Measurements from ENCODE around the gene XYLT1. TPM values are rescaled to one million over a fixed set of nuclear protein-coding genes. Genes with fewer than 3 reads are reported as not detected.

The XYLT1 gene
- total RNA-seq, 1 donor from 2014 or later = 27.3 TPM

GRCh38 chr16:17259751-17260270 is 210.9 kb downstream of the XYLT1 start:
- no peaks in the 10 kb centered on the region for H3K27me3 ChIP-seq
- no peak for DNase-seq (ENCODE audit: extremely low spot score in 2 of 2)
- no peaks in the 10 kb centered on the region for H3K36me3 ChIP-seq
- intact Hi-C loops (cut with DNase I) = no loop called here
- H3K9me3 ChIP-seq = no peaks in the 10 kb centered on the region
- no peak for TF ChIP-seq CTCF (IDR thresholded peaks at IDR 0.05)
- no peak for TF ChIP-seq POLR2AphosphoS5 (IDR thresholded peaks at IDR 0.05; ENCODE audit: insufficient read depth in 1 of 2, low read depth in 1 of 2)
- no peak for TF ChIP-seq POLR2A (IDR thresholded peaks at IDR 0.05)
- no peak overlapping the region for H3K4me3 ChIP-seq
- peaks cover 11% of the 10 kb centered on the region for H3K4me1 ChIP-seq
- no peak overlapping the region for H3K27ac ChIP-seq

- DNase-seq (ENCODE audit: extremely low spot score in 2 of 2) = no peak
- Histone ChIP-seq H3K27ac (no peak overlapping the region), H3K36me3 (no peaks in the 10 kb centered on the region), H3K27me3 (no peaks in the 10 kb centered on the region), H3K4me1 (peaks cover 11% of the 10 kb centered on the region), H3K4me3 (no peak overlapping the region), H3K9me3 (no peaks in the 10 kb centered on the region)
- intact Hi-C loops (cut with DNase I) = no loop called here
- TF ChIP-seq POLR2A (IDR thresholded peaks at IDR 0.05) = no peak
- TF ChIP-seq POLR2AphosphoS5 (IDR thresholded peaks at IDR 0.05; ENCODE audit: insufficient read depth in 1 of 2, low read depth in 1 of 2) = no peak
- TF ChIP-seq CTCF (IDR thresholded peaks at IDR 0.05) = no peak
These were observed 211.7 kb downstream of the XYLT1 start for GRCh38 chr16:17258848-17259713.

- DNase-seq (ENCODE audit: extremely low spot score in 2 of 2) = no peak
- Histone ChIP-seq H3K4me3 (no peak overlapping the region), H3K4me1 (peaks cover 7% of the 10 kb centered on the region), H3K9me3 (no peaks in the 10 kb centered on the region), H3K36me3 (no peaks in the 10 kb centered on the region), H3K27me3 (no peaks in the 10 kb centered on the region), H3K27ac (no peak overlapping the region)
- intact Hi-C loops (cut with DNase I) = no loop called here
- TF ChIP-seq POLR2A (IDR thresholded peaks at IDR 0.05) (no peak), POLR2AphosphoS5 (IDR thresholded peaks at IDR 0.05; ENCODE audit: insufficient read depth in 1 of 2, low read depth in 1 of 2) (no peak), CTCF (IDR thresholded peaks at IDR 0.05) (no peak)
These were observed 212.6 kb downstream of the XYLT1 start for GRCh38 chr16:17258077-17258599.

GRCh38 chr16:17257426-17258023 is 213.2 kb downstream of the XYLT1 start:
- no peaks in the 10 kb centered on the region for H3K36me3 ChIP-seq
- H3K9me3 ChIP-seq = no peaks in the 10 kb centered on the region
- no peak overlapping the region for H3K4me3 ChIP-seq
- H3K4me1 ChIP-seq = peaks cover 7% of the 10 kb centered on the region
- intact Hi-C loops (cut with DNase I) = no loop called here
- no peak for TF ChIP-seq POLR2A (IDR thresholded peaks at IDR 0.05)
- no peak for TF ChIP-seq POLR2AphosphoS5 (IDR thresholded peaks at IDR 0.05; ENCODE audit: insufficient read depth in 1 of 2, low read depth in 1 of 2)
- no peak for TF ChIP-seq CTCF (IDR thresholded peaks at IDR 0.05)
- no peaks in the 10 kb centered on the region for H3K27me3 ChIP-seq
- no peak overlapping the region for H3K27ac ChIP-seq
- DNase-seq (ENCODE audit: extremely low spot score in 2 of 2) = no peak

Measured in vagina (tissue), 2 donors.